Measurements from ENCODE around the gene JCHAIN.
"Not testable (repeated sequence)": the region's sequence is repeated elsewhere in the genome, so short reads cannot be mapped to it uniquely, and the experiment has no call there.

Gene JCHAIN

GRCh38 chr4:70657326-70657725 is 9.0 kb downstream of the JCHAIN start:
- Histone ChIP-seq H4K20me1 (ENCODE audit: insufficient read depth) (no peaks in the 10 kb centered on the region), H3K4me3 (IDR thresholded peaks at IDR 0.05; ENCODE audit: insufficient read depth, low read depth, low read length) (no peak overlapping the region), H3K27me3 (ENCODE audit: insufficient read depth, low read depth) (no peaks in the 10 kb centered on the region), H2AFZ (ENCODE audit: low read depth) (no peak overlapping the region), H3K79me2 (ENCODE audit: insufficient read depth, low read depth) (peaks cover 63% of the 10 kb centered on the region), H3K4me2 (peak overlapping the region; percentile 4; the same call in 1 of the 2 replicates), H3K9ac (no peak overlapping the region), H3K4me1 (ENCODE audit: low read depth, poor library complexity, severe bottlenecking) (peaks cover 99% of the 10 kb centered on the region), H3K27ac (0 out of 2 replicates have a peak overlapping the region, but pooled peaks have one; percentile 9), H3K36me3 (ENCODE audit: insufficient read depth) (peaks cover 50% of the 10 kb centered on the region)
- TF ChIP-seq CTCF (conservative IDR thresholded peaks at IDR 0.05; ENCODE audit: low read depth, low read length) = no peak

- Histone ChIP-seq H3K4me2 (no peak overlapping the region), H3K36me3 (ENCODE audit: insufficient read depth) (peaks cover 40% of the 10 kb centered on the region), H3K4me3 (IDR thresholded peaks at IDR 0.05; ENCODE audit: insufficient read depth, low read depth, low read length) (no peak overlapping the region), H3K27me3 (ENCODE audit: insufficient read depth, low read depth) (no peaks in the 10 kb centered on the region), H2AFZ (ENCODE audit: low read depth) (no peak overlapping the region), H3K79me2 (ENCODE audit: insufficient read depth, low read depth) (peaks cover 36% of the 10 kb centered on the region), H3K27ac (peak overlapping the region; percentile 5; the same call in 1 of the 2 replicates), H3K9ac (no peak overlapping the region), H4K20me1 (ENCODE audit: insufficient read depth) (no peaks in the 10 kb centered on the region), H3K4me1 (ENCODE audit: low read depth, poor library complexity, severe bottlenecking) (peaks cover 73% of the 10 kb centered on the region)
- no peak for TF ChIP-seq CTCF (conservative IDR thresholded peaks at IDR 0.05; ENCODE audit: low read depth, low read length)
Observed at GRCh38 chr4:70654605-70655011, 11.7 kb downstream of the JCHAIN start.

GRCh38 chr4:70651864-70652506 is 14.3 kb downstream of the JCHAIN start:
- Histone ChIP-seq H3K4me3 (IDR thresholded peaks at IDR 0.05; ENCODE audit: insufficient read depth, low read depth, low read length) (no peak overlapping the region), H2AFZ (ENCODE audit: low read depth) (no peak overlapping the region), H3K27me3 (ENCODE audit: insufficient read depth, low read depth) (no peaks in the 10 kb centered on the region), H3K36me3 (ENCODE audit: insufficient read depth) (peaks cover 19% of the 10 kb centered on the region), H3K9ac (no peak overlapping the region), H3K79me2 (ENCODE audit: insufficient read depth, low read depth) (peaks cover 9% of the 10 kb centered on the region; the same call in 1 of the 2 replicates), H3K4me1 (ENCODE audit: low read depth, poor library complexity, severe bottlenecking) (peaks cover 47% of the 10 kb centered on the region), H3K27ac (no peak overlapping the region), H4K20me1 (ENCODE audit: insufficient read depth) (no peaks in the 10 kb centered on the region), H3K4me2 (no peak overlapping the region)
- TF ChIP-seq CTCF (conservative IDR thresholded peaks at IDR 0.05; ENCODE audit: low read depth, low read length) = peak; percentile 68

GRCh38 chr4:70650741-70651140 is 15.6 kb downstream of the JCHAIN start:
- H3K4me3 ChIP-seq (IDR thresholded peaks at IDR 0.05; ENCODE audit: insufficient read depth, low read depth, low read length); H4K20me1 ChIP-seq (ENCODE audit: insufficient read depth); H3K27me3 ChIP-seq (ENCODE audit: insufficient read depth, low read depth); H3K4me2 ChIP-seq; H2AFZ ChIP-seq (ENCODE audit: low read depth); H3K79me2 ChIP-seq (ENCODE audit: insufficient read depth, low read depth); H3K27ac ChIP-seq; H3K9ac ChIP-seq: not testable (repeated sequence)
- Histone ChIP-seq H3K36me3 (ENCODE audit: insufficient read depth) (peaks cover 17% of the 10 kb centered on the region), H3K4me1 (ENCODE audit: low read depth, poor library complexity, severe bottlenecking) (peaks cover 39% of the 10 kb centered on the region)

- H3K36me3 ChIP-seq (ENCODE audit: insufficient read depth) = no peaks in the 10 kb centered on the region
- H3K79me2 ChIP-seq (ENCODE audit: insufficient read depth, low read depth) = no peaks in the 10 kb centered on the region
- no peaks in the 10 kb centered on the region for H3K27me3 ChIP-seq (ENCODE audit: insufficient read depth, low read depth)
- H3K4me1 ChIP-seq (ENCODE audit: low read depth, poor library complexity, severe bottlenecking) = peaks cover 69% of the 10 kb centered on the region
- H3K4me3 ChIP-seq (IDR thresholded peaks at IDR 0.05; ENCODE audit: insufficient read depth, low read depth, low read length) = no peak overlapping the region
- no peak for TF ChIP-seq CTCF (conservative IDR thresholded peaks at IDR 0.05; ENCODE audit: low read depth, low read length)
- H3K9ac ChIP-seq = no peak overlapping the region
- H2AFZ ChIP-seq (ENCODE audit: low read depth) = no peak overlapping the region
- no peak overlapping the region for H3K4me2 ChIP-seq
- H4K20me1 ChIP-seq (ENCODE audit: insufficient read depth) = no peaks in the 10 kb centered on the region
- no peak overlapping the region for H3K27ac ChIP-seq
Observed at GRCh38 chr4:70640192-70640591, 26.1 kb downstream of the JCHAIN start.

Data from KMS-11 (cell line).